H1 (cell line): Measurements from ENCODE around the gene KCNQ1. TPM values are rescaled to one million over a fixed set of nuclear protein-coding genes. Genes with fewer than 3 reads are reported as not detected.

Experiments
- CTCF ChIA-PET: fragments of 300-600 bp; sonication (Branson Sonifier 250); formaldehyde crosslinking; loops from one replicate; lab custom pipeline; 2021; ENCODE audit not compliant: partially characterized antibody; lab: Charles Lee
- POLR2A ChIA-PET: fragments of 300-600 bp; sonication (Branson Sonifier 250); formaldehyde crosslinking; loops from one replicate; lab custom pipeline; 2021; ENCODE audit warnings: inconsistent platforms; ENCODE audit not compliant: partially characterized antibody; lab: Charles Lee
- DNase-seq, 2 experiments: peaks; one replicate each; pipeline versions ENCODE4 v3.0.0 to v3.0.0-alpha.2; 2010 to 2022; ENCODE audit warnings: low spot score in 2 of 2, low read depth in 1 of 2, mixed read lengths in 1 of 2
- FAIRE-seq: peaks from 2 replicates; lab custom pipeline; 2011; peaks lifted over from hg19 to GRCh38; lab: Jason Lieb, UNC
- H2AFZ ChIP-seq: 2 replicates; pipeline ENCODE4 v1.8.1; 2012; ENCODE audit warnings: low read length, inconsistent platforms
- H2AK5ac ChIP-seq: 2 replicates; pipeline ENCODE4 v1.6.1; 2013; ENCODE audit warnings: low read depth, low read length
- H2BK120ac ChIP-seq: replicated peaks from 2 replicates; pipeline ENCODE3; 2013; ENCODE audit warnings: low read depth, low read length, inconsistent platforms
- H2BK12ac ChIP-seq: 2 replicates; pipeline ENCODE4 v1.6.1; 2013; ENCODE audit warnings: low read depth, low read length
- H2BK15ac ChIP-seq: 2 replicates; pipeline ENCODE4 v1.6.1; 2013; ENCODE audit warnings: low read length
- H2BK20ac ChIP-seq: 2 replicates; pipeline ENCODE4 v1.6.1; 2013; ENCODE audit warnings: low read length
- H2BK5ac ChIP-seq: 2 replicates; pipeline ENCODE4 v1.6.1; 2013; ENCODE audit warnings: low read depth, low read length
- H3K14ac ChIP-seq: 2 replicates; pipeline ENCODE4 v1.6.1; 2013; ENCODE audit warnings: inconsistent platforms; ENCODE audit not compliant: insufficient read length
- H3K18ac ChIP-seq: 2 replicates; pipeline ENCODE4 v1.6.1; 2013; ENCODE audit warnings: low read length; ENCODE audit errors: extremely low read depth
- H3K23ac ChIP-seq: 2 replicates; pipeline ENCODE4 v1.6.1; 2013; ENCODE audit warnings: inconsistent platforms; ENCODE audit not compliant: insufficient read length
- H3K23me2 ChIP-seq: 2 replicates; pipeline ENCODE4 v1.6.1; 2013; ENCODE audit warnings: low read depth, low read length
- H3K27ac ChIP-seq: 2 replicates; pipeline ENCODE4 v1.6.1; 2011; ENCODE audit warnings: low read depth, low read length, inconsistent platforms
- H3K27me3 ChIP-seq, 4 experiments: replicated peaks in 1 of 4; 1 replicate in 1 of 4; 2 replicates in 3 of 4; pipeline versions ENCODE4 v1.6.1 to v1.8.1; 2011 to 2013; ENCODE audit warnings: low read length in 3 of 4, mild to moderate bottlenecking in 3 of 4, inconsistent platforms in 2 of 4, mixed read lengths in 2 of 4, moderate library complexity in 1 of 4; ENCODE audit not compliant: control insufficient read depth in 3 of 4, insufficient read depth in 3 of 4; ENCODE audit errors: extremely low read depth in 1 of 4
- H3K36me3 ChIP-seq, 4 experiments: 2 replicates each; pipeline versions ENCODE4 v1.6.1 to v1.8.1; 2011 to 2013; ENCODE audit warnings: mild to moderate bottlenecking in 4 of 4, low read length in 3 of 4, moderate library complexity in 2 of 4, control low read depth in 1 of 4, inconsistent platforms in 1 of 4; ENCODE audit not compliant: insufficient read depth in 4 of 4, control insufficient read depth in 2 of 4
- H3K4ac ChIP-seq: replicated peaks from 2 replicates; pipeline ENCODE3; 2013; ENCODE audit warnings: low read length, low read depth, mixed read lengths, inconsistent platforms; ENCODE audit not compliant: insufficient read length
- H3K4me1 ChIP-seq, 4 experiments: replicated peaks in 1 of 4; 1 replicate in 1 of 4; 2 replicates in 3 of 4; pipeline versions ENCODE4 v1.6.1 to v1.8.1; 2011 to 2013; ENCODE audit warnings: low read length in 3 of 4, inconsistent platforms in 2 of 4, mixed read lengths in 1 of 4; ENCODE audit not compliant: insufficient read depth in 4 of 4, control insufficient read depth in 3 of 4
- H3K4me2 ChIP-seq, 2 experiments: 2 replicates each; pipeline versions ENCODE4 v1.6.1 to v1.8.1; 2011 to 2013; ENCODE audit warnings: low read depth in 2 of 2, low read length in 2 of 2, control low read depth in 1 of 2, inconsistent platforms in 1 of 2, mild to moderate bottlenecking in 1 of 2; ENCODE audit not compliant: insufficient read depth in 1 of 2
- H3K4me3 ChIP-seq, 4 experiments: fragments of 200-600, 300-600 bp in 1 of 4; sonication (generic), shearing (Covaris generic), sonication (Bioruptor Twin) in 1 of 4; 2 replicates each; pipeline versions ENCODE4 v1.5.1 to v1.8.1; 2011 to 2016; ENCODE audit warnings: low read length in 4 of 4, low read depth in 3 of 4, control low read depth in 2 of 4, inconsistent platforms in 2 of 4, mild to moderate bottlenecking in 2 of 4, mixed read lengths in 1 of 4, moderate library complexity in 1 of 4; ENCODE audit not compliant: insufficient read depth in 2 of 4; ENCODE audit errors: extremely low read depth in 1 of 4
- H3K56ac ChIP-seq: replicated peaks from 2 replicates; pipeline ENCODE3; 2013; ENCODE audit warnings: low read depth, mild to moderate bottlenecking, mixed read lengths, low read length, inconsistent platforms; ENCODE audit not compliant: insufficient read length
- H3K79me1 ChIP-seq: 2 replicates; pipeline ENCODE4 v1.6.1; 2013; ENCODE audit warnings: low read depth, low read length, control low read depth
- H3K79me2 ChIP-seq, 2 experiments: 2 replicates each; pipeline versions ENCODE4 v1.6.1 to v1.8.1; 2012 to 2013; ENCODE audit warnings: low read length in 2 of 2, mild to moderate bottlenecking in 2 of 2, inconsistent platforms in 1 of 2; ENCODE audit not compliant: insufficient read depth in 2 of 2, control insufficient read depth in 1 of 2
- H3K9ac ChIP-seq, 4 experiments: replicated peaks in 1 of 4; 1 replicate in 1 of 4; 2 replicates in 3 of 4; pipeline versions ENCODE4 v1.6.1 to v1.8.1; 2011 to 2013; ENCODE audit warnings: low read depth in 3 of 4, low read length in 3 of 4, control low read depth in 2 of 4, mild to moderate bottlenecking in 2 of 4, moderate library complexity in 2 of 4, inconsistent platforms in 1 of 4; ENCODE audit errors: extremely low read depth in 1 of 4
- H3K9me3 ChIP-seq, 2 experiments: 2 replicates each; pipeline versions ENCODE4 v1.6.1 to v1.8.1; 2012 to 2013; ENCODE audit warnings: mild to moderate bottlenecking in 2 of 2, moderate library complexity in 2 of 2, control low read depth in 1 of 2, inconsistent platforms in 1 of 2, low read depth in 1 of 2, low read length in 1 of 2, mixed read lengths in 1 of 2; ENCODE audit not compliant: insufficient read depth in 2 of 2
- H4K20me1 ChIP-seq, 2 experiments: replicated peaks in 1 of 2; 2 replicates each; pipeline versions ENCODE3 to v1.8.1; 2011 to 2013; ENCODE audit warnings: inconsistent platforms in 2 of 2, low read length in 2 of 2, mild to moderate bottlenecking in 1 of 2; ENCODE audit not compliant: insufficient read depth in 2 of 2, control insufficient read depth in 1 of 2
- H4K5ac ChIP-seq: 2 replicates; pipeline ENCODE4 v1.6.1; 2013; ENCODE audit warnings: low read length, low read depth, mixed read lengths, inconsistent platforms; ENCODE audit not compliant: insufficient read length
- H4K8ac ChIP-seq: 2 replicates; pipeline ENCODE4 v1.8.0; 2013; ENCODE audit warnings: mild to moderate bottlenecking, moderate library complexity, low read length, inconsistent platforms; ENCODE audit not compliant: insufficient read depth; ENCODE audit errors: extremely low read depth
- H4K91ac ChIP-seq: replicated peaks from 2 replicates; pipeline ENCODE3; 2013; ENCODE audit warnings: low read length, mixed read lengths, inconsistent platforms; ENCODE audit not compliant: insufficient read length
- ATF2 ChIP-seq: IDR thresholded peaks from 2 replicates; pipeline ENCODE4 v1.6.1; 2012; ENCODE audit warnings: low read length, inconsistent platforms
- CHD2 ChIP-seq: IDR thresholded peaks from 2 replicates; pipeline ENCODE4 v1.6.1; 2012; ENCODE audit warnings: low read length, improper control_type of control experiment
- CREB1 ChIP-seq: IDR thresholded peaks from 2 replicates; pipeline ENCODE4 v1.6.1; 2012; ENCODE audit warnings: inconsistent platforms
- HDAC2 ChIP-seq, 2 experiments: fragments of 300-600 bp in 1 of 2; sonication (generic) in 1 of 2; IDR thresholded peaks; 2 replicates each; pipeline ENCODE4 v1.6.1; 2011 to 2012; ENCODE audit warnings: low read depth in 2 of 2, low read length in 2 of 2, mild to moderate bottlenecking in 2 of 2, moderate library complexity in 2 of 2, borderline replicate concordance in 1 of 2, inconsistent platforms in 1 of 2
- KDM4A ChIP-seq: IDR thresholded peaks from one replicate; pipeline ENCODE4 v1.7.1; 2012; ENCODE audit warnings: low read depth, mild to moderate bottlenecking, moderate library complexity, low read length, inconsistent platforms; ENCODE audit not compliant: severe bottlenecking
- MAFK ChIP-seq: IDR thresholded peaks from 2 replicates; pipeline ENCODE4 v1.6.1; 2012; ENCODE audit warnings: low read depth, mild to moderate bottlenecking, improper control_type of control experiment, low read length
- NRF1 ChIP-seq: IDR thresholded peaks from 2 replicates; pipeline ENCODE4 v1.6.1; 2011; ENCODE audit warnings: mild to moderate bottlenecking, low read depth, low read length, improper control_type of control experiment
- PHF8 ChIP-seq: fragments of 200-600 bp; sonication (generic); conservative IDR thresholded peaks from 2 replicates; pipeline ENCODE4 v1.7.1; 2012; ENCODE audit warnings: low read depth, mild to moderate bottlenecking, inconsistent platforms, low read length, moderate library complexity
- SRF ChIP-seq: IDR thresholded peaks from 2 replicates; pipeline ENCODE4 v1.6.1; 2011; ENCODE audit warnings: mild to moderate bottlenecking, low read depth, low read length, moderate library complexity
- SUZ12 ChIP-seq: fragments of 200-600 bp; sonication (generic); IDR thresholded peaks from 2 replicates; pipeline ENCODE4 v1.6.1; 2012; ENCODE audit warnings: mild to moderate bottlenecking, inconsistent platforms, low read length, moderate library complexity, mixed read lengths
- YY1 ChIP-seq: IDR thresholded peaks from 2 replicates; pipeline ENCODE4 v1.6.1; 2011; ENCODE audit warnings: low read depth, mild to moderate bottlenecking, low read length
- WGBS, 2 experiments: shearing (Covaris generic) in 1 of 2; methylation state at CpG; one replicate each; pipeline versions ENCODE4 v1.1.6 to v1.1.7; 2013 to 2015; ENCODE audit warnings: low lambda C conversion rate in 2 of 2, mixed read lengths in 2 of 2, inconsistent platforms in 1 of 2, low coverage in 1 of 2, missing lambda C conversion rate in 1 of 2; ENCODE audit not compliant: insufficient replicate concordance in 2 of 2, insufficient coverage in 1 of 2, insufficient read length in 1 of 2; ENCODE audit errors: extremely low coverage in 1 of 2, missing lambda C conversion rate in 1 of 2; 5-methylcytosine and 5-hydroxymethylcytosine counted together
- polyA plus RNA-seq, 7 experiments: library from polyadenylated mRNA; depleted of rRNA in 3 of 7; stranded (reverse) in 5 of 7; unstranded in 2 of 7; fragments of >200 nt in 5 of 7; fragments of 200-250 nt in 2 of 7; gene quantifications; 1 replicate in 5 of 7; 2 replicates in 1 of 7; 4 replicates in 1 of 7; pipeline versions ENCODE4 v1.2.1 to v1.2.3, GENCODE V29; 2011 to 2013; ENCODE audit warnings: missing spikeins in 2 of 7, mixed read lengths in 2 of 7
- total RNA-seq: library from RNA; stranded (reverse); fragmentation: NEBNext Ultra II Directional; extraction: Animal tissue kit (Norgen Biotek cat#: 25700); gene quantifications from 2 replicates; pipeline ENCODE4 v1.2.1, GENCODE V29; 2021

The KCNQ1 gene
- total and polyA plus RNA-seq, 2 of the 8 experiments (the other 6 are each of a cell fraction or from before 2014, with no cell fraction given): 1.9 to 2.0 TPM

GRCh38 chr11:2471048-2471803 lies 26.4 kb downstream of the KCNQ1 start:
- no peak overlapping the region for H2BK120ac ChIP-seq
- no peak overlapping the region for H3K14ac ChIP-seq
- H2BK12ac ChIP-seq: no peak overlapping the region
- ChIA-PET CTCF (interaction anchor here (3.3 kb wide), 1 partner anchor 60 kb away, joined by 14 read pairs; no protein-coding TSS in a partner anchor), POLR2A (no interaction called here)
- peaks cover 0 to 30% (median 20%) of the 10 kb centered on the region in 4 experiments; a peak in 6 of 7 replicates for H3K27me3 ChIP-seq
- no peak overlapping the region for H3K4me3 ChIP-seq
- no peak overlapping the region for H4K5ac ChIP-seq
- H3K4me1 ChIP-seq: no peaks in the 10 kb centered on the region
- DNase-seq (no peak), FAIRE-seq (no peak)
- no peak overlapping the region for H2AK5ac ChIP-seq
- H2BK20ac ChIP-seq: no peak overlapping the region
- H3K18ac ChIP-seq: no peak overlapping the region
- H3K36me3 ChIP-seq: no peaks in the 10 kb centered on the region
- H3K79me1 ChIP-seq: no peaks in the 10 kb centered on the region
- H4K91ac ChIP-seq: no peak overlapping the region
- H3K79me2 ChIP-seq: no peaks in the 10 kb centered on the region
- WGBS, 2 experiments: 82% methylated on average over 17 of the region's 17 CpGs; no CpG with 5 or more reads in 1 of the 2 experiments
- H3K23me2 ChIP-seq: no peaks in the 10 kb centered on the region; the same call in 1 of the 2 replicates
- 0 out of 2 replicates have a peak overlapping the region, but pooled peaks have one; percentile 53 for H2BK15ac ChIP-seq
- H2AFZ ChIP-seq: no peak overlapping the region
- no peak overlapping the region for H3K27ac ChIP-seq
- no peak overlapping the region for H3K56ac ChIP-seq
- no peak overlapping the region for H3K4ac ChIP-seq
- no peak overlapping the region for H3K9ac ChIP-seq
- peaks cover 0 to 9% of the 10 kb centered on the region in 2 experiments for H4K20me1 ChIP-seq
- H4K8ac ChIP-seq: no peak overlapping the region
- H3K4me2 ChIP-seq: no peak overlapping the region
- H3K23ac ChIP-seq: no peak overlapping the region
- H3K9me3 ChIP-seq: no peaks in the 10 kb centered on the region
- no peak overlapping the region; the same call in 1 of the 2 replicates for H2BK5ac ChIP-seq
- TF ChIP-seq HDAC2 (IDR thresholded peaks at IDR 0.05; ENCODE audit: borderline replicate concordance in 1 of 2, low read depth in 2 of 2, low read length in 2 of 2): no peak
- TF ChIP-seq CHD2: no peak
- TF ChIP-seq KDM4A: no peak
- TF ChIP-seq PHF8: no peak
- no peak for TF ChIP-seq CREB1
- no peak for TF ChIP-seq MAFK
- TF ChIP-seq ATF2: no peak
- TF ChIP-seq NRF1: no peak
- no peak for TF ChIP-seq SUZ12
- TF ChIP-seq YY1: no peak
- no peak for TF ChIP-seq SRF
